Hepatocyte (in vitro differentiated cells): Measurements from ENCODE around the gene CLECL1. TPM values are rescaled to one million over a fixed set of nuclear protein-coding genes. Genes with fewer than 3 reads are reported as not detected.

ENCODE experiments used
- DNase-seq: peaks from one replicate; pipeline ENCODE4 v3.0.0-alpha.2; 2016; ENCODE audit warnings: low spot score
- H2AFZ ChIP-seq: fragments of 200-600 bp; sonication (generic); 2 replicates; pipeline ENCODE4 v1.6.0; 2016; ENCODE audit warnings: antibody characterized with exemption, mild to moderate bottlenecking
- H3K27ac ChIP-seq: fragments of 200-600 bp; sonication (generic); 2 replicates; pipeline ENCODE4 v1.5.1; 2016; ENCODE audit warnings: mild to moderate bottlenecking
- H3K27me3 ChIP-seq: fragments of 200-600 bp; sonication (generic); 2 replicates; pipeline ENCODE4 v1.6.1; 2016
- H3K36me3 ChIP-seq: fragments of 200-600 bp; sonication (generic); replicated peaks from 2 replicates; pipeline ENCODE4 v1.5.1; 2016; ENCODE audit warnings: low read depth; ENCODE audit not compliant: insufficient read depth
- H3K4me1 ChIP-seq: fragments of 200-600 bp; sonication (generic); 2 replicates; pipeline ENCODE4 v1.5.1; 2016; ENCODE audit warnings: mild to moderate bottlenecking, moderate library complexity; ENCODE audit not compliant: insufficient read depth
- H3K4me2 ChIP-seq: fragments of 200-600 bp; sonication (generic); 2 replicates; pipeline ENCODE4 v1.6.0; 2016
- H3K4me3 ChIP-seq: fragments of 200-600 bp; sonication (generic); 2 replicates; pipeline ENCODE4 v1.5.1; 2016; ENCODE audit warnings: mild to moderate bottlenecking
- H3K79me2 ChIP-seq: fragments of 200-600 bp; sonication (generic); 2 replicates; pipeline ENCODE4 v1.6.0; 2017; ENCODE audit warnings: mild to moderate bottlenecking
- H3K9me2 ChIP-seq: fragments of 200-600 bp; sonication (generic); replicated peaks from 2 replicates; pipeline ENCODE4 v1.6.0; 2017; ENCODE audit warnings: mild to moderate bottlenecking; ENCODE audit not compliant: insufficient read depth
- H3K9me3 ChIP-seq: fragments of 200-600 bp; sonication (generic); 2 replicates; pipeline ENCODE4 v1.5.1; 2016; ENCODE audit warnings: low read depth, mild to moderate bottlenecking
- H4K20me1 ChIP-seq: fragments of 200-600 bp; sonication (generic); 2 replicates; pipeline ENCODE4 v1.6.0; 2016; ENCODE audit warnings: mild to moderate bottlenecking; ENCODE audit not compliant: insufficient read depth, poor library complexity, severe bottlenecking
- EZH2 ChIP-seq: fragments of 200-600 bp; sonication (generic); IDR thresholded peaks from 2 replicates; pipeline ENCODE4 v1.6.1; 2016; ENCODE audit warnings: antibody characterized with exemption, mild to moderate bottlenecking, borderline replicate concordance
- EZH2phosphoT487 ChIP-seq: fragments of 200-600 bp; sonication (generic); IDR thresholded peaks from one replicate; pipeline ENCODE4 v1.6.1; 2018; ENCODE audit warnings: antibody characterized with exemption, mild to moderate bottlenecking, low read depth, moderate library complexity; ENCODE audit not compliant: unreplicated experiment, severe bottlenecking
- whole genome bisulfite sequencing: methylation state at CpG from one replicate; pipeline ENCODE4 v1.1.6; 2016; ENCODE audit warnings: low lambda C conversion rate; ENCODE audit errors: missing lambda C conversion rate; 5-methylcytosine and 5-hydroxymethylcytosine counted together
- polyA plus RNA-seq: library from polyadenylated mRNA; unstranded; fragments of >200 nt; fragmentation: Nextera tagmentation; extraction: Ambion mirVana; gene quantifications from 2 replicates; pipeline ENCODE4 v1.2.1, GENCODE V29; 2016
- total RNA-seq: library from RNA; depleted of rRNA; stranded (reverse); fragments of >200 nt; gene quantifications from 2 replicates; pipeline ENCODE4 v1.2.3, GENCODE V29; 2014
- TF ChIP-seq, protein P1 (sequence below): fragments of 200-600 bp; sonication (generic); IDR thresholded peaks from 2 replicates; pipeline ENCODE4 v1.5.1; 2016; ENCODE audit warnings: antibody characterized with exemption, mild to moderate bottlenecking; ENCODE audit not compliant: poor library complexity

CLECL1 gene
- total and polyA plus RNA-seq, 2 experiments from 2014 or later: not detected

GRCh38 chr12:9708853-9709252, 24.0 kb downstream of the CLECL1 start:
- Histone ChIP-seq H3K27ac (no peak overlapping the region), H4K20me1 (no peaks in the 10 kb centered on the region), H3K4me2 (no peak overlapping the region), H3K4me1 (no peaks in the 10 kb centered on the region), H2AFZ (no peak overlapping the region), H3K9me3 (no peaks in the 10 kb centered on the region), H3K27me3 (no peaks in the 10 kb centered on the region), H3K79me2 (no peaks in the 10 kb centered on the region), H3K36me3 (no peaks in the 10 kb centered on the region), H3K4me3 (no peak overlapping the region), H3K9me2 (no peaks in the 10 kb centered on the region)
- no peak for DNase-seq
- WGBS: 92% methylated on average over 3 of the region's 3 CpGs
- TF ChIP-seq EZH2phosphoT487 (no peak), EZH2 (no peak)
- TF ChIP-seq, protein P1, sequence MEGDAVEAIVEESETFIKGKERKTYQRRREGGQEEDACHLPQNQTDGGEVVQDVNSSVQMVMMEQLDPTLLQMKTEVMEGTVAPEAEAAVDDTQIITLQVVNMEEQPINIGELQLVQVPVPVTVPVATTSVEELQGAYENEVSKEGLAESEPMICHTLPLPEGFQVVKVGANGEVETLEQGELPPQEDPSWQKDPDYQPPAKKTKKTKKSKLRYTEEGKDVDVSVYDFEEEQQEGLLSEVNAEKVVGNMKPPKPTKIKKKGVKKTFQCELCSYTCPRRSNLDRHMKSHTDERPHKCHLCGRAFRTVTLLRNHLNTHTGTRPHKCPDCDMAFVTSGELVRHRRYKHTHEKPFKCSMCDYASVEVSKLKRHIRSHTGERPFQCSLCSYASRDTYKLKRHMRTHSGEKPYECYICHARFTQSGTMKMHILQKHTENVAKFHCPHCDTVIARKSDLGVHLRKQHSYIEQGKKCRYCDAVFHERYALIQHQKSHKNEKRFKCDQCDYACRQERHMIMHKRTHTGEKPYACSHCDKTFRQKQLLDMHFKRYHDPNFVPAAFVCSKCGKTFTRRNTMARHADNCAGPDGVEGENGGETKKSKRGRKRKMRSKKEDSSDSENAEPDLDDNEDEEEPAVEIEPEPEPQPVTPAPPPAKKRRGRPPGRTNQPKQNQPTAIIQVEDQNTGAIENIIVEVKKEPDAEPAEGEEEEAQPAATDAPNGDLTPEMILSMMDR: no peak

DNA sequence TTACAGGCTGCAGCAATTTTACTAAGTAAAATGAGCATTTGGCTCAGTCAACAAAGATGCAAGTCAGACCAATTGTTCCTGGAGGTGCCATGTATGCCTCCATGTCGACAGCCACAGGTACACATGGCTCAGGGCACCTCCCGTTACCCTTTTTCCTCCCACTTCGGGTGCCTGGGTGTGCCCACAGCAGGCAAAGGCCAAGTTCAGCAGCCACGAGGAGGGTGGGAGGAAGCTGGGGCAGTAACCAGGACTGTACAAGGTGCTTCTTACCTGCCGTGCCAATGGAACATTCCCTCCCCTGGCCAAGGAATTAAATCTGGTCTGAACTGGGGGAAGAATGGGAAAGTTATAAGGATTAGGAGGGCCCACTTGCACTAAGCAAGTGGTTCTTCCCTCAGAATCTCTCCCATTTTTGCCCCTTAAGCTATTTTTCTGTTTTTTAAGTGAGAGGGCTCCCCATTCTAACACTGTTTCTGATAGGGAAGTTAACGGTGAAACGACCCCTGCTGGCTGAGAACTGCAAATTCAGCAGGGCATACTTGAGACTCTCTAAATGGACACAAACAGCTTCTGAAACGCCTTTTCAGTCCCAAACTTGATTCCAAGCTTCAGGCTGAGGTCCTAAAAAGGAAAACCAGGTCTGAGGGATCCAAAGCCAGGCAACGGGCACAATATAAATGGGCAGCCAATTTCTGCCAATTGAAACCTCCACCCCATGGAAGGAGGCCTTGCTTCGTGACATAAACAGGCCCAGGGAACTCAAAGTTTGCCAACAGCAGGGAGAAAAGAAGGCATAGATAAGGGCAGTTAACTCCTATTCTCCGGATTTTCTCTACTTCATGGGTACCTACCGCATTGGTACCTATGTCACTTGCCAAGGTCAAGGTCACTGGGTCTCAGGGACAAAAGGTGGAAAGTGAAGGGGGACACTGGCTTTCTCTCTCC, 24.8 kb downstream of the CLECL1 start:
- Histone ChIP-seq H3K36me3 (no peaks in the 10 kb centered on the region), H2AFZ (no peak overlapping the region), H3K4me2 (no peak overlapping the region), H3K27me3 (no peaks in the 10 kb centered on the region), H4K20me1 (no peaks in the 10 kb centered on the region), H3K9me2 (no peaks in the 10 kb centered on the region), H3K4me1 (no peaks in the 10 kb centered on the region), H3K4me3 (no peak overlapping the region), H3K27ac (no peak overlapping the region), H3K79me2 (no peaks in the 10 kb centered on the region), H3K9me3 (no peaks in the 10 kb centered on the region)
- peak; percentile 68 for DNase-seq
- WGBS: 52% methylated on average over 12 of the region's 12 CpGs
- TF ChIP-seq EZH2: no peak
- TF ChIP-seq, protein P1: peak; percentile 84

GRCh38 chr12:9707356-9707755, 25.5 kb downstream of the CLECL1 start:
- Histone ChIP-seq H3K4me2 (no peak overlapping the region), H3K9me3 (no peaks in the 10 kb centered on the region), H3K4me1 (no peaks in the 10 kb centered on the region), H3K79me2 (no peaks in the 10 kb centered on the region), H2AFZ (no peak overlapping the region), H3K9me2 (no peaks in the 10 kb centered on the region), H3K27me3 (no peaks in the 10 kb centered on the region), H3K36me3 (no peaks in the 10 kb centered on the region), H3K4me3 (no peak overlapping the region), H3K27ac (no peak overlapping the region), H4K20me1 (no peaks in the 10 kb centered on the region)
- DNase-seq: no peak
- TF ChIP-seq, protein P1: no peak
- TF ChIP-seq EZH2phosphoT487 (no peak), EZH2 (no peak)
